Stimulated activated CD8-positive, alpha-beta memory T cell treated with anti-CD3 and anti-CD28 coated beads, Interleukin-12 subunit alpha, Interleukin-12 subunit beta, amount 100 ng/mL, for 24 hours (primary cell): ENCODE results near the gene LARGE1.

ENCODE experiments used
- DNase-seq: peaks from one replicate; pipeline ENCODE4 v3.0.0-alpha.2; 2020; ENCODE audit errors: extremely low read depth

The LARGE1 gene

DNA sequence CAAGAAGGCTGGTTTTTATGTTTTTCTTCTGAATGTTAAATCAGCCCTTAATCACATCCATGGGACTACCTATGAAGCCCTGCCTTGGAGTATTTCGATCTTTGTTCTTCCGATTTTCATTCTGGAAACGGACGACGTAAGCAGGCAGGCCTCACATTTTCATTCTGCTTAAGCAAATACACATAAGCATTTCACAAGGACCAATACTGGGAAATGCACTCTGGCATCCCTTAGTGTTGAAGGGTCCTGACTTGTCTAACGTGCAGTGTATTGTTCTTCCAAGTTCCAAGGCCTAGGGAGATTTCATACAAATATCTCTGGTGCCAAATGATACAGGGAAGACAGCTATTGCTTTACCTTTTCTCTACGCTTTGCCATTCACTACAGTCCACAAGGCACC lies 143.8 kb downstream of the LARGE1 start:
- no peak for DNase-seq

DNA sequence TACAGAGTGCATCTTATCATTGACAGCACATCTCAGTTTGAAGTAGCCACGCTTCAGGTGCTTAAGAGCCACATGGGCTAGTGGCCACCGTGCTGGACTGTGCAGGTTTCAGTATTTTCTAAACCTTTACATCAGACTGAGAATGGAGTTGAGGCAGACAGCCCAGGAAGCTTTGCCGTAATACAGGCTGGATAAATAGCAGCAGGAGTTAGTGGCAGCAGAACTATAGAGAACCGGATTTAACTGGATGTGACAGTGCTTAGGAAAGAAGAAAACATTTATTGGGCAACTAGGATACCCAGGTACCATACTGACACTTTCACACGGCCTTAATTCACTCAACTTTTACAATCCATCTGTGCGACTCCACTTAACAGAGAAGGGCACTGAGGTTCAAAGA lies 145.5 kb downstream of the LARGE1 start:
- DNase-seq: no peak

DNA sequence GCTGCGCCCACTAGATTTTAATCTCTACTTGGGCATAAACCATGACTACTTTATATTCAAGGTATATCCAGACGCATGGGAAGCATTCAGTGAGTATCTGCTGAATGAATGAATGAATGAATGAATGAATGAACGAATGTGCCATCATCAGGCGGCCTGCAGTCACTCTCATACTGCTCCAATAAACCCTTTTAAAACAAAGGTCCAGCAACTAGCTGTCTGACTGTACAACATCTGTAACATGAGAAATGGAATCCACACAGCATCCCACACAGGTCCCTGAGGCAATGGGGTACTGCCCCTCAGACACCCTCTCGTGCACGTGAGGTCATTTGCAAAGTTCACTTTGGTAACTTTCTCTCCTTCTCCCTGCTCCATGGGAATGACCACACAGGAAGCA lies 147.5 kb downstream of the LARGE1 start:
- no peak for DNase-seq

DNA sequence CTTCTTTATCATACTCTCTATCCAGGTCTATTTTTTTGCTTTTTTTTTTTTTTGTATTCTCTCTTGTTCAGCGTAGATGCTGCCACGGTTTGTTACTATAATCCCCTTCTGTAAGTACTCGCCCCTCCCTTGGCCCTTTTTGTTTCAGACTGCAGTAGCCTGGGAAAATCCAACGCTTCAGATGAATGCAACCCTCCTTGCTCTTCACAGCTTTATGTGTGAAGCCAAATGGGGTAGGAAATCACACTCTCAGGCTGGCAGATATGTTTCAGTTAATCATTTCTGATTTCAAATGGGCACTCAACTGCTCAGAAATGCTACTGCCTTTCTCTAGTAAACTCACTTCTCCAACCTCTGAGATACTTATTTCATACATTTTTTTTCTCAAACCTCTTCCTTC lies 149.1 kb downstream of the LARGE1 start:
- DNase-seq: no peak

DNA sequence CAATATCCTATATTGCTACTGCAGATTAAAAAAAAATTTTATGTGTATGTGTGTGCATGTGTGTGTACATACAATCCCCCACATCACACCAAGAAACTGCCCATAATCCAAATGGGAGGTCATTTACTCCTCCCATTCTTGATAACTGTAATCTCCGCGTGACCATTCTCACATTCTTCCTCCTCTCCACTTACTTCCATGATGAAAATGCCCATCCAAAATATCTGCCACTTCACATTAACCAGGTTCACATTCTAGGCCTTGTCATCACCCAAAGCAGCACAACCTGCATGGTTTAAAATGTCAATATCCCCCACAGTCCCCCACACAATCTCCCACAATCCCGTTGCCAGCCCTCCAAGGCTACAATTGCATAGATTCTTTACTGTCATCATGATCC lies 149.6 kb downstream of the LARGE1 start:
- DNase-seq: no peak

DNA sequence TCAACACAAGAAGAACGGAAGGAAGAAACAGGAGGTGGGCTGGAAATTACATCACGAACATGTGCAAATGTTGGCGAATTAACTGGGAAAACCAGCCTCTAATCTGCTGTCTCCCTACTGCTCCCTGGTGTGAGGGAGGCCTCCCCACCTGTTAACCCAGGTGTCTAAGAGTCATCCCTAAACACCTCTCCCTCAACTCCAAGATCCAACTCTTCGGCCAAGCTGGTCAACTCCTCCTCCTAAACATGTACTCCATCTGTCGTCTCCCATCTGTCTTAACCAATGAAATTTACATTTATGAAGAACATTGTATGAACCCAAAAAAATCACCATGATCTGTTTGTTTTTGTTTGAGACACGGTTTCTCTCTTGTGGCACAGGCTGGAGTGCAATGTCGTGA lies 154.2 kb downstream of the LARGE1 start:
- DNase-seq: no peak

DNA sequence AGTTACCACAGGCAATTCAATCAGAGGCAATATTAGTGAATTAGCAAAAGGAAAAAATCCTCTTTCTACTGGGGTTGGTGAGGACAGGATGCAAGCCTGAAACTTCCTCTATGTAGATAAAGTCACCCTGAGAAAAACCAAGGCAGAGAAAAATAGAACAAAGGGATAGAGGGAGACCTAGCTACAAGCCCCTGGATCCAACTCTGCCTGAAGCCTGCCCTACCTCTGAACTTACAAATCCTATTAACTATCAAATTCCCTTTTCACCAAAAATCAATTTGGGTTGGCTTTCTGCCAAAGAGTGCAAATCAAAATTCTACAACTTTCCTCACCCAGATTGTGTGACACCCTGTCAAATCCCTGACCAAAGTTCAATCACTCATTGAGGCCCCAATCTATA lies 161.3 kb downstream of the LARGE1 start:
- no peak for DNase-seq

DNA sequence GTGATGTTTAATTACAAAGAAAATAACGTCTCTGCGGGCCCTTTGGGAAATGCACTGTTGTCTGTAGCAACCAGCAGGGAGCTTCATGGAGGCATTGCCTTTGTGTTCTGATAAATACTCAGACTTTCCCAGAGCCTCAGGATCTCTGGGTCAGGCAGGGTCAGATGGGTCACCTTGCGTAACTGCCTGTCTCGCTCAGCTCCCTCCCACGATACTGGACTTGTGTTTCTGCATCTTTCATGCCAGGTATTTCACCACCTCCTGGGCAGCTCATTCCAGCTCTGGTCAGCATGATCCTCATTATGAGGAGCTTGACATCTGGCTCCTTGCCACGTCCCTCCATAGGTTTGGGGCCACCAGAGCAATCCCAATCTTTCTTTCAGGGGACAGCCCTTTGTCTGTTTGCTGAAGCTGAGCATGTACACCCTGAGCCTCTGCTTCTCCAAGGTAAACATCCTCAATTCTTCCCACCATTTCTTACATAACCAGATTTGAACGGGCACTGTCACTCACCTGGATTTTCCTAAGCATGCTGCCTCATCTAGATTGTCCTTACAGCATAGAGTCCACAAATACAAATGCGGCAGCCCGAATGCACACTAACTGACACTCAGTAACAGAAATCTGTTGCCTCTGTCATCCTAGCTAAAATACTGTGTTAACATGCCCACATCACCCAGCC lies 162.3 kb downstream of the LARGE1 start:
- no peak for DNase-seq

DNA sequence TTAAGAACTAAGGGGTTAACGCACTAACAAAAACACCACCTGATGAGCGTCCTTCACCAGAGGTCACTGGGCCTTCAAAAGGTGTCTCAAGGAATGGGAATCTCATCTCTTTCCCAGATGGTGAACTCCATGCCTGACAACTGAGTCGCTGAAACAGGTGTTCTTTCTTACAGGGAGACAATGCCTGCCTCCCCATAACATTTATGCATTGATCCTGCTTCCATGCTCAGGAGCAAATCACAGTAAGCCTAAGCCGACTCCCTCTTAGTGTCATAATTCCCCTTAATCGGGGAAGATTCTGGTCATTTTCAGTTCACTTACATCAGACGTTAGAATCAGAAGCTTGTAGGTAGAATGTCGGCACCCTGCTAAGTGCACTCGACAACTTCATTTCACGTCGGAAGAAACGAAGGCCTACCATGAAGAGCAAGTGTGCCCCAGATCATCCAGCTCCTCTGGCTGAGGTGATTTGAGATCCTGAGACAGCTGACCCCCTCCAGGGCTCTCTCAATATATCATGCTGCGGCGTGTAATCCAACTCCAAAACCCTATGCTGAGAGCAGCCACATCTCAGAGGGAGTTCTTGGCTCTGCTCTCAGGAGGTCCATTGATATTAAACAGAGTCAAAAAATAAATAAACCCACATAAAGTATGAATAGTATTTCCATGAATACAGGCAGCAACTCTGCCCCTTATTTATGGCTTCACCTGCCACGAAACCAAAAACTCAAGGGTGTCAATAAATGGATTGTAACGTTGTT lies 163.1 kb downstream of the LARGE1 start:
- DNase-seq: no peak

DNA sequence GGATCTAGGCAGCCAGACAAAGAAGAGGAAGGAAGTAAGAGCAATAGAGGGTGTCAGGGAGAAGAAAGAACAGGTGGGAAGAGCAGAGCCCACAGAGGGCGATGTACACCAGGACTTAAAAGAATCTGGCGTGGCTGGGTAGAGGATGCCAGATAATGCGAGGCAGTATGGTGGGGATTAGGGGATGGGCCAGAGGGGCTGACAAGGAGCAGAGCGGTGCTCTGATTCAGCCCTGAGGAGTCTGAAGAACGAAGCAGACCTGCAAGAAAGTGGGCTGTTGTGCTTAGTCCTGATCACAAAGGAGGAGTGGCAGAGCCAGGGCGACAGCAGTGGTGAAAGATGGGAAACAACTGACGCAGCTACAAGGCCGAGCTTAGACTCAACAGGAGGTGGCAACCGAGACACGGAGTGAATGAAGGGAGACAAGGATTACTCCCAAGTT lies 163.7 kb downstream of the LARGE1 start:
- no peak for DNase-seq

DNA sequence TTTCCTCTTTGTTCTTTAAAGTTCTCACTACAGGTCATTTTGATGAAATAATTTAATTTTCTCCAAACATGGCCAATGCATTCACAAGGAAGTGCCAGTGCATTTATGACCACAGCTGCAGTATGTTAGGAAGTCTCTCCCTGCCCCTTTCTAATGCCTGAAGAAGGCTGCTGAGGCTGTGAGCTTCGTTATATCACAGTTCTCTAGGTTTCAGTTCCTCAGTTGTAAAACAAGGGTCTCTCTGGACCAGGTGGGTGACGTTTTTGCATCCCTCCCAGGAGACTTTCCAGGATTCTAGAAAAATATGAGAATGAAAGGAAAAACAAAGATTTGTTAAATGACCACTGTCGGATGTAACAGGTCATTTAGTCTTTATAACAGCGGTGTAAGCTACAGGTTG lies 171.6 kb downstream of the LARGE1 start:
- no peak for DNase-seq

DNA sequence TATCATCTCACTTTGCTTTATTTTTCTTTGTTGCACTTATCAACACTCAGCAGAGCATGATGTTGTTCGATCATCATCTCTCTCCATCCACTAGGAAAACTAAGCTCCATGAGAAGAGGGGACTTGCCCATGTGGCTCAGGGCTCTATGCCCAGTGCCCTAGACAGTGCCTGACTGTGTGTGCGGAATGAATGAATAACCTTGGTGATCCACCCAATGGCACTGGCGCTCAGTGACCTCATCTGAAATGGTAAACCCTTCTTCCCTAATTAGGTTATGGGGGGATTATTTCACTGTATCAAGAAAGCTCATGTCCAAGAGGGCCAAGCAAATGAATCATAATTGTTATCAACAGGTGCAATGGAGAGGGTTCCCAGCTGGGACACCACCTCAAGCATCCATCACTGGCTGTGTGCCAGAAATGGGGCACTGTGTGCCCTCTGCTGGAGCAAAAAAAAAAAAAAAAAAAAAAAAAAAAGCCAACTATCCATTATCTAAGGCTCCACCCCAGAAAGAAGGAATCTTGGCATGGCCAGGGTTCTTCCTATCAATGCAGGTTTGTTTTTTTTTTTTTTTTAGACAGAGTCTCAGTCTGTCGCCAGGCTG lies 172.6 kb downstream of the LARGE1 start:
- no peak for DNase-seq

DNA sequence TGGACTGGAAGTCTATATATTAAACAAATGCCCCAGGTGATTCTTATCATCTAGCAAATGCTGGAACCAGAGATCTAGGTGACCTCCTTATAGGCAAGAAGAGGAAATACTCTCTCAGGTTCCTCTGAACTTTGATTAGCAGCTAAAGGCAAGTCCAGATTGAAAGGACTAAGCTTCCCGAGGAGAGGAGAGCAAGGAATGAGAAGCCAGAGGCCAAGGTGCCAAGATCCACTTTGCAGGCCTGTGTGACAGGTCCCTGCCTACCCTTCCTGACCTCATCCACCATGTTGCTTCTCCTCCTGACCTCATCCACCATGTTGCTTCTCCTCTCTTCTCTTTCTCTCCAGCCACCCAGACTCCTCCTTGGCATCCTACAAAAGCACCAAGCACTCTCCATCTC lies 173.2 kb downstream of the LARGE1 start:
- DNase-seq: no peak

DNA sequence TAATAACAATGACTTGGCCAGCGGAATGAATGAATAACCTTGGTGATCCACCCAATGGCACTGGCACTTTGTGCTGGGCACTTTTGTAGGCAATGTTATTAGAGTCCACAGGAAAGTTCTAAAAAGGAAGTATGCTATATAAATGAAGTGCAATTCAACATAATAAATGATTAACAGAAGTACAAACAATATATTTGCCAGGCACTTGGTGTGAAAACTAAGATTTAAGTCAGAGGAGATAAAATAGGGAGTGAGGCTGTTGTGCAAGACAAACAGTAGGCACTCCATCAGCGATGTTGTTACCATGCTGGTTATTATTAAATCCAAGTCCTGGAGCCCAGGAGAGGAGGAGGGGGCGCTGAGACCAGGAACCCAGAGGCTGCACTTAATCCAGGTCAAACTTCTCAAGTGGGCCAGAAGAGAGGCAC lies 173.8 kb downstream of the LARGE1 start:
- DNase-seq: no peak

DNA sequence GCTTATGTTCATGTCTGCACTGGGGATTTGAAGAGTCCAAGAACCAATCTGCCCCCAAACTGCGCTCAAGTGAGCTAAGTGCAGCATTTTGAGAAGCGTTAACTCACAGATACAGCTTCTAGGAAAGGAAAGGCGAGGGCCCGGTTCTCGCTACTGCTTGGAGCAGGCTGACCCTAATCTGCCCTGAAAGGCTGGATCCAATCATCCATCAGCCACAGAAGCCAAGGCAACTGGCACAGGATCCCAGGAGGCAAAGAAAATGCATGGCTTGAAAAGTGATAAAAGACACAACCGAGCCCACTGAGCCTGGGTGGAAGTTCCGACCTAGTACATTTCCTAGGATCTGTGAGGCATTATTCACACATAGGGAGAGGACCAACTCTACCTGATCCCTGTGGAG lies 174.8 kb downstream of the LARGE1 start:
- DNase-seq: no peak

DNA sequence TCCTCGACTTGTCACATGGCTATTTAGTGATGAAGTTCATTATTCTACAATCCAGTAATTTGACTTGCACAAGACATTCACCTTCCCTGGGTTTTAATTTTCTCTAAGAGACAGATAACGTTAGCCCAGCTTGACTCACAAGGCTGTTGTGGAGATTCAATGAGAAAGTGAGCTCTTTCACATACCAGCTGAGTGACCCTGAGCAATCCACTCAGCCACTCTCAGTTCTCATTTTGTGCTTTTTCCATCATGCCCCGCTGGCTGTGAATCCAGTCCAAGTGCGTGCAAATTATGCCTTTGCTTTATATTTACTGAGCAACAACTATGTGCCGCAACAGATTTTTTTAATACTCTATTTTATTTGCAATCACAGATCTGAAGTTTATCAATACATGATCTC lies 176.5 kb downstream of the LARGE1 start:
- no peak for DNase-seq

DNA sequence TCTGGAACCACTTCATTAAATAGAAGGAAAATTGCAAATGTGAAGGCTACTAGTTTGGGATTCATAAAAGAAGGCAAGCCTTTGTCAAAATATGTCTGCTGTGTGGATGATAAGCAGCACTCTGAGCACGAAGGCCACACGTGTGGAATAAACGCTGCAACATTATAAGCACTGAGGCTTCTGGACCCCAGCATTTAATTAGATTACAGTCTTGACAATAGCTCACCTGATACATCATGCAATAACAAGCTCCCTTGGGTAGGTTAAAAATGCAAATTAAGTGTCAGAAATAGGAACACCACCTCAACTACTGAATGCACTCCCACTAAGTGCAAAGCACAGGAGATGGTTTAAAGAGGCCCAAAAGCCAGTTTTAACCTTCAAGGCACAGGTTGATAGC lies 179.3 kb downstream of the LARGE1 start:
- no peak for DNase-seq

DNA sequence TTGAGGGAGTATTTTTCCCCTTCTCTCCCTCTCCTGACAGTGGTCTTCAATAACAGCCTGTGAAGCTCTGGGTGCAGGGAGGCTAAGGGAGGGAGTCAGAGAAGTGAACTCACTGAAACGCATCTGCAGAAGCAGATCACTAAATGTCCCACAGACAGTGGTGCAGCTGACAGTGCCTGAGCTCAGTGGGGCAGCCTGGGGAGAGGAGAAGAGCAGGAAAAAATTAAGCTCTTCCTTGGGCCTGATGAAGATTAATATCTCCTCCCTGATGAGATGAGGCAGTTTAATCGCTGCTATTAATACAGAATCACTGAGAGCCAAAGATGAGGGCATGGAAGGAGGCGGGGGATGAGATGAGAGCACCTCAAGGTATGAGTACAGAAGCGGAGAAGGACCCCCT lies 180.8 kb downstream of the LARGE1 start:
- no peak for DNase-seq

DNA sequence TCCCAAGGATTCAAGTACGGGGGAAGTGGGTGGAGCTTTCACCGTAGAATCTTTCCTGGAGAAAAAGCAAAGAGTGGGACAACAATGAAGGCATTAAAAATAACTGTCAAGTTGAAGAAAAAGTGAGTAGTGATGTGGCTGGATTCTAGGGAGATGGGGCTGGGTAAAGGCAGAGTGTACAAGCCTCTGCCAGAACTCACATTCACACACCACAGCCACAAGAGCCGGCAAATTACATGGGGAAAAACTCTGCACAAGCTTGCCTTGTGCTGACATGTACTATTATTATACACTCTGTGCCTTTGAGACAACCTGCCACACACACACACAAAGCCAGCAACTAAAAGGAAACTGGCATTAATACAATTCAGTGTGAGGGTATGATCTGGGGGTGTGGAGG lies 182.6 kb downstream of the LARGE1 start:
- DNase-seq: no peak

DNA sequence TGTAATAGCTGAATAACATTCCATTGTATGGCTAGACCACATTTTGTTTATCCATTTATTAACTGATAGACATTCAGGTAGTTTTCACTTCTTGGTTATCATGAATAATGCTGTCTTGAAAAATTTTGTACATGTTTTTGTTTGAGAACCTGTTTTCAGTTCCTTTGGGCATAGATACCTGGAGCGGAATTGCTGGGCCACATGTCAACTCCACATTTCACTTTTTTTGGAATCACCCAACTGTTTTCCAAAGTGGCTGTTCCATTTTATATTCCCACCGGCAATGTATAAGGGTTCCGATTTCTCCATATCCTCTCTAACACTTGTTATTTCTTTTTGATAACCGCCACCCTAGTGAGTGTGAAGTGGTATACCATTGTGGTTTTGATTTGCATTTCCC lies 184.3 kb downstream of the LARGE1 start:
- DNase-seq: no peak

DNA sequence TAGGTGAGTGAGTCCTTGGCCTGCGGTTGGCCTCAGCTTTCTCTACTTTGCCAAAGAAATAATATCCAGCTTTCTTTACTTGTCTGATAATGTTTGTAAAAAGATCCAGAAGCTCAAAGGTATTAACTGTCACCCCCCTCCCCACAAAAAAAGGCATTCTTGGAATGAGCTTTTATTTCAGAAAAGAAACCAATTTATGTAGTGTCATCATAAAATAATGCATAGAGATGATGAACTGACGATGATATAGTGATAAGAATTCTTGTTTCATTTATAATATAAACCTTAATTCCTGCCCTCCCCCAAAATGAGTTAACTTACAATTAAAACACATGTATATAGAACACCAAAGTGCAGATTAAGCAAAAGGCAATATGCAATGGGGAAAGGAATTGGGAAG lies 191.4 kb downstream of the LARGE1 start:
- DNase-seq: no peak

DNA sequence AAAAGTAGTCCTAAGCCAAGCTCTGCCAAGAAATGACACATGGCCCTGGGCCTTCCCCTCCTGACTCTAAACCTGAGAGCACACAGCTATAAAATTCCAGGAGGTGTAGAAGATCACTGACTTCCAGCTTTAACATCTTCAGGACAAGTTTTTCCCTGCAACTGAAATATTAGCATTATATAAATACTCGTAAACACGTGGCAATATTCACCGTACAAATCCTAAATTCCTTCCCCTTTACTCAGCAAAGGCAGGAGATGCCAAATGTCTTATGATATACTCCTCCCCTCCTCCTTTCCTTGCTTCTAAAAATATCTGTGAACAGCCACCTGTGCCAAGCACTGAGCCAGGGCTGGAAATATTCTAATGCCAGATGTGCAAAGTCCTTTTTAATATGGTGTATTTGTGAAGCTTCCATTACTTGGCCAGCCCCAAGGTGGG lies 194.0 kb downstream of the LARGE1 start:
- no peak for DNase-seq

DNA sequence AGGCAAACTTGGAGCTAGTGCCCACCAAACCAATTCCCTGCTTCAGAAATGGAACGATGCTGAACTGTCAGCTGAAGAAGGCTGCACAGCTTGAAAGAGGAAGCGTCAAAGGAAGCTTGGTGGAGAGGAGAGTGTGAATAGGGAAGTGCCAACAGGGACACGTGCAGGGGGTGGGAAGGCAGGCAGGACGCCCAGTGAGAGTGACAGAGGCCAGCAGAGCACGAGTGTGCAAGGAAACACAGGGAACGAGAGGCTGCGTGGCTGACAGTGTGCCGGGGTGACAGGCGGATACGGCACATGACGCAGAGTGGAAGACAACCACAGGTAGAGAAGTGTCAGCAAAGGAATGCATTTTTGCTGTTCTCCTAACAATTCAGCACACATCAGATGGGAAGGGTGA lies 196.4 kb downstream of the LARGE1 start:
- DNase-seq: no peak
